Ovary (tissue), 3 donors: ENCODE data around the gene SGPP1.

Experiments
- POLR2A ChIP-seq: fragments of 450-650 bp; IDR thresholded peaks from one replicate; pipeline ENCODE4 v1.6.1; 2017; ENCODE audit warnings: antibody characterized with exemption, mild to moderate bottlenecking, moderate library complexity
- TF ChIP-seq, protein P1 (sequence below), 3 donors: fragments of 450-650 bp in 2 of 3; fragments of 200-600 bp in 1 of 3; IDR thresholded peaks; one replicate each; pipeline versions ENCODE4 v1.5.1 to v1.8.0; 2016 to 2022; ENCODE audit warnings: antibody characterized with exemption in 3 of 3, mild to moderate bottlenecking in 1 of 3
- donor health status: DM: no; HTN: no; CAD: no.

DNA sequence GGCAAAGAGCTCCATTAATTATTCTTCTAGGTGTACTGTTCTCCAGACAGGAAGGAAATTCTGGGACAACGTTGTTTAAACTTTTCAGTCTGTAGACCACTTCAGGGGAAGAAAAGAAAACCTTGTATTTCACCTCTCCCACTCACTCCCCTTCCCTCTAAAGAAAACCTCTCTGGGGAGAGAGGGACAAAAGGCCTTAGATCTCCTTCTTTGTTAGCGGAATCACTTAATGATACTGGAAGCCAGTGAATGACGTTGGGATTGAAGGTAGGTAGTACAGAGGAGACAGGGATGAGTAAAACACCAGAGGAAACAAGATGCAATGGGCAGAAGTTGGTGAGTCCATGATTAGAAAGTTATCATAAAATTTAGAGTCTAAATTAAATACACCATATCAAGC is 38.7 kb upstream of the SGPP1 start:
- TF ChIP-seq, protein P1, sequence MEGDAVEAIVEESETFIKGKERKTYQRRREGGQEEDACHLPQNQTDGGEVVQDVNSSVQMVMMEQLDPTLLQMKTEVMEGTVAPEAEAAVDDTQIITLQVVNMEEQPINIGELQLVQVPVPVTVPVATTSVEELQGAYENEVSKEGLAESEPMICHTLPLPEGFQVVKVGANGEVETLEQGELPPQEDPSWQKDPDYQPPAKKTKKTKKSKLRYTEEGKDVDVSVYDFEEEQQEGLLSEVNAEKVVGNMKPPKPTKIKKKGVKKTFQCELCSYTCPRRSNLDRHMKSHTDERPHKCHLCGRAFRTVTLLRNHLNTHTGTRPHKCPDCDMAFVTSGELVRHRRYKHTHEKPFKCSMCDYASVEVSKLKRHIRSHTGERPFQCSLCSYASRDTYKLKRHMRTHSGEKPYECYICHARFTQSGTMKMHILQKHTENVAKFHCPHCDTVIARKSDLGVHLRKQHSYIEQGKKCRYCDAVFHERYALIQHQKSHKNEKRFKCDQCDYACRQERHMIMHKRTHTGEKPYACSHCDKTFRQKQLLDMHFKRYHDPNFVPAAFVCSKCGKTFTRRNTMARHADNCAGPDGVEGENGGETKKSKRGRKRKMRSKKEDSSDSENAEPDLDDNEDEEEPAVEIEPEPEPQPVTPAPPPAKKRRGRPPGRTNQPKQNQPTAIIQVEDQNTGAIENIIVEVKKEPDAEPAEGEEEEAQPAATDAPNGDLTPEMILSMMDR (IDR thresholded peaks at IDR 0.05): no peak
- no peak for TF ChIP-seq POLR2A
